ENCODE measurements around the gene TBL3.
A peak's percentile ranks its signal among the peaks of the same experiment; 100 is the strongest.

TBL3 gene

DNA sequence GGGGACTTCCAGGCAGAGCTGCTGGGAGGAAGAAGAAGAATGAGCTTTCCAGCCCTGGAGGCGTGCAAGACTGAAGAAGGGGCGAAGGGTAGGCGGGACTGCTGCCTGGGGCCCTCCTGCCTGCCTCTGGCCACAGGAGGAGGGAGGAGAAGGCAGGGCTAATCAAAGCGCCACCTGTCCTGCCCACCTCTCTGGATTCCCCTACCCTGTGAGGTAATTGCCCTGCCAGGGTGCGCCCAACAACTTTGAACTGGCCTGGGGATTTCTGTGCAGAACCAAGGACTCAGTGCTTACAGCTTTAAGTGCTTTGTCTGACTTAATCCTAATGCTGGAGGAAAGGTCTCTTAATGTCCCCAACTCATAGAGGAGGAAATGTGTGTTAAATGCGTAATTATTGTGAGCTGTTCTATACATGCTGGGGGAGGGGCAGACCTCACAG, 9.6 kb downstream of the TBL3 start, which contains the start of gene NOXO1:
Gene NOXO1, minus strand, starts transcription at position 72 of the 439 bp plus-strand sequence. CDS start 290 bp downstream, outside the sequence.
- H3K4me3 ChIP-seq (replicated peaks; ENCODE audit: low read depth, low read length), result no peak within 1 kb of the TSS
- no peak for TF ChIP-seq CTCF (IDR thresholded peaks at IDR 0.05; ENCODE audit: low read depth, low read length, missing control alignments)
- DNase-seq (ENCODE audit: extremely low read depth, low read depth), result no peak

DNA sequence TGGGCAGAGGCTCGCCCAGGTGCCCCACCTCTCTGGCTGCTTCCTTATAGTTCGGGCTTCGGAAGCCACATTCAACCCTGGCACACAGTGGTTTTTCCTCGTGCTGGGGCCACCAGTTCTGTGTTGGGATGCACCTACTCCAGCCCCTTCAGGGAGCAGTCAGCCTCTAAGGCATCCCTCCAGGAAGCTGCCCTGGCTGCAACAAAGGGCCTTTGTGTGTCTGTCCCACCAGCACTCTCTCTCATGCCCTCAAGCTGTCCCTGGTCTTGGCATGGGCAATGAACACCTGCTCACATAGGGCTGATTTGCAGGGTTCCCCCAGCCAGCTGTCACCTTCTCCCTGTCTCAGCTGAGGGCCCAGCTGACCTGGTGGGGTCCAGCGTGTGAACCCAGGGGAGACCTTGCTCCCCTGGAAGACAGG, 10.2 kb downstream of the TBL3 start:
- DNase-seq (ENCODE audit: extremely low read depth, low read depth), result no peak
- H3K4me3 ChIP-seq (replicated peaks; ENCODE audit: low read depth, low read length), result no peak overlapping the region
- TF ChIP-seq CTCF (IDR thresholded peaks at IDR 0.05; ENCODE audit: low read depth, low read length, missing control alignments), result no peak

DNA sequence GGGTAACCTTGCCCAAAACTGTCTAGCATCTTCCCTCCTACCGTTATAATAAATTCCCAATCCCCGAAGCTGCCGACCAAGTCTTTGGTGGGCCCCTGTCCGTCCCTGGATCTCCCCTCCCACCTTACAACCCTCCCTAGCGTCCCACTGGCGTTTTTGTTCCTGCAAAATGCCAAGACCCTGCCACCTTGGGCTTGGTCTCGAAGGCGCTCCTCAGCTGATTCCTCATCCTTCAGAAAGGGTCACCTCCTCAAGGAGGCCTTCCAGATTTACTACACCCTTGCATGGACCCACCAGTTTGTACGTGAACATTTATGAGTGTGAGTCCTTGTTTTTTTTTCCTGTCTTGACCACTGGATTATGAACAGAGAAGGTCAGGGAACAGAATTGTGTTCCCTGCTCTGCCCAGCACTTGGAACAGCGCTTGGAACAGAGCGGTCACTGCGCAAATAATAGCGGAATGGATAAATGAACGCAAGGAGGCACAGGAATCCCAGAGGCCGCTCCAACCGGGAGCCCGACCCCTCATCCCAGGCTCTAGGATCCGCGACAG, 11.2 kb downstream of the TBL3 start:
- peak overlapping the region; percentile 70 for H3K4me3 ChIP-seq (replicated peaks; ENCODE audit: low read depth, low read length)
- no peak for TF ChIP-seq CTCF (IDR thresholded peaks at IDR 0.05; ENCODE audit: low read depth, low read length, missing control alignments)
- DNase-seq (ENCODE audit: extremely low read depth, low read depth), result no peak

DNA sequence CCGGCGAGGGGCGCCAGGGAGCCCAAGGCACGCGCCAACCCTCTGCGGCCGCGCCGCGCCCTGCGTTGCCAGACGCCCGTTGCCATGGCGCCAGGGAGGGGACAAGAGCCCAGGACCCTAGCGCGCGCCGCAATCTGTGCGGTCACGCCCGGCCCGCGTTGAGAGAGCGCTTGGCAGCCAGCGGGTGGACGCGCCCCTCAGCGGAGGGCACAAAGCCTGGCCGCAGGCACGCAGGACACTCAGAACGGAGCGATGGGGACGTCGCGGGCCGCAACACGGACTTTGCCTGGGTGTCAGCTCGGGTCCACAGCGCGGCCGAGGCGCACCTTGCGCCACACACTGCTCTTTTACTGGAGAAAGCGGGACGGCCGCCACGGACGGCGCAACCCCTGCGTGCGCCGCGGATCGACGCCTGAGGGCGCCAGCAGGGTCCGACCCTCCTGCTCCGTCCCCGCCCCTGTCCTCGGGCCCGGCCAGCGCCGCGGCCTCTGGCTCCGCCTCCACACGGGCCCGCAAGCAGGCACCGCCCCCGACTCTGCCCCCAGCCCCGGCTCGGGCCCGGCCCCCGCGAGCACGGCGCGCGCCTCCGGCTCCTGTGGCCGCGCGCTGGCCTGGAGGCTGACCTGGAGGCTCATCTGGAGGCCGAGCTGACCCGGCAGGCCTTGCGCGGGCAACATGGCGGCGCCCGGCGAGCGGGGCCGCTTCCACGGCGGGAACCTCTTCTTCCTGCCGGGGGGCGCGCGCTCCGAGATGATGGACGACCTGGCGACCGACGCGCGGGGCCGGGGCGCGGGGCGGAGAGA, 11.9 kb downstream of the TBL3 start, which contains the start of gene GFER:
Gene GFER, plus strand, starts transcription at position 650 of the 803 bp plus-strand sequence. Its CDS starts 26 bp downstream, at position 676.
- TF ChIP-seq CTCF (IDR thresholded peaks at IDR 0.05; ENCODE audit: low read depth, low read length, missing control alignments), result no peak

DNA sequence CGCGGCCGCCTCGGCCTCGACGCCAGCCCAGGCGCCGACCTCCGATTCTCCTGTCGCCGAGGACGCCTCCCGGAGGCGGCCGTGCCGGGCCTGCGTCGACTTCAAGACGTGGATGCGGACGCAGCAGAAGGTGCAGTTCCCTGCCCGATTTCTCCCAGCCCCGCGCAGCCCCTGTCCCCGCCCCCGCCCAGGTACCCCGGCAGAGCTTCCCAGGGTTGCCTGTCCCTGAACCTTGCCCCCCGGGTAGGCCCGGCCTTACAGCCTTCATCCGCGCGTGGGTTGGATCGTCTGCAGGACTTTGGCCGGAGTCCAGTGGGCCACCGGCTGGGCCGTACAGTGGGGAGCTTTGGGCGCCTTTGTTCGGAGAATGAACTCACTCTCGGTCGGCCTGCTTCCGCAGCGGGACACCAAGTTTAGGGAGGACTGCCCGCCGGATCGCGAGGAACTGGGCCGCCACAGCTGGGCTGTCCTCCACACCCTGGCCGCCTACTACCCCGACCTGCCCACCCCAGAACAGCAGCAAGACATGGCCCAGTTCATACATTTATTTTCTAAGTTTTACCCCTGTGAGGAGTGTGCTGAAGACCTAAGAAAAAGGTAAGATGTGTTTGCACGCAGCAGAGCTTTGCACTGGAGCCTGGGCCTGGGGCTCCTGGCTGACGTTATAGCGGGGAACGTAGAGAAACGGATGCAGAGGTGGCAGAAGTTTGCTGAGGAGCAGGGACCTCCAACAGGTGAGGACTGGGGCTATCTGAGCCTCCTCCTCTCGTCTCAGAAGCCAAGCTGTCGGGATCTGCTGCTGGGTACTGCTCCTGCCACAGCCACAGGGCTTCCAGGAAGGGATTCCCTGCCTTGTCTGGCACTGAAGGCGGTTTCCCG, 12.7 kb downstream of the TBL3 start:
- DNase-seq (ENCODE audit: extremely low read depth, low read depth), result no peak
- H3K4me3 ChIP-seq (replicated peaks; ENCODE audit: low read depth, low read length), result peak overlapping the region; percentile 70
- TF ChIP-seq CTCF (IDR thresholded peaks at IDR 0.05; ENCODE audit: low read depth, low read length, missing control alignments), result no peak

More for the DNA sequence above, 11.9 kb downstream of the TBL3 start, which contains the start of gene GFER:
- peak within 1 kb of the TSS; percentile 70 for H3K4me3 ChIP-seq (replicated peaks; ENCODE audit: low read depth, low read length)
- DNase-seq (ENCODE audit: extremely low read depth, low read depth), result peak; percentile 59

DNA sequence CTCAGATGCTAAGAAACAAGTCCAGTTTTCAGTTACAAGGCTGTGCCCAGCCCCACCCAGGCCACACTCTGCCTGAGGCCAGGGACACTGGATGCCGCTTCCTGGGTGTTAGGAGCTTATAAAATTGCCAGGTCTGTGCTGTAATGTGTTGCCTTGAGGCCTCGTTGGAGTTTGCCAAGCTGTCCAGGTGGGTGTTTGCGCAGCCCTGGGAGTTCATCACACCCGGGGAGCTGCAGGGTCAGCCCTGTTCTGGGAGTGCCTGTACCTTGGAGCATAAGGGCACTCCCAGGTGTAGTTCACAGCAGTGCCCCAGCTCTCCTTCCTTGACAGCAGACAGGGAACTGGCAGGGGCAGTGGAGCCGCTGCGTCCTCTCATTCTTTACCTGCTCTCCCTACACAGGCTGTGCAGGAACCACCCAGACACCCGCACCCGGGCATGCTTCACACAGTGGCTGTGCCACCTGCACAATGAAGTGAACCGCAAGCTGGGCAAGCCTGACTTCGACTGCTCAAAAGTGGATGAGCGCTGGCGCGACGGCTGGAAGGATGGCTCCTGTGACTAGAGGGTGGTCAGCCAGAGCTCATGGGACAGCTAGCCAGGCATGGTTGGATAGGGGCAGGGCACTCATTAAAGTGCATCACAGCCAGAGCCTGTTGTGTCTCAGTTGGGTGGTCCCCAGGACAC, 13.8 kb downstream of the TBL3 start:
- peak overlapping the region; percentile 70 for H3K4me3 ChIP-seq (replicated peaks; ENCODE audit: low read depth, low read length)
- no peak for DNase-seq (ENCODE audit: extremely low read depth, low read depth)
- TF ChIP-seq CTCF (IDR thresholded peaks at IDR 0.05; ENCODE audit: low read depth, low read length, missing control alignments), result no peak
